HK-2 (cell line): Measurements from ENCODE around the gene LEMD3.
"Not testable (repeated sequence)": the region's sequence is repeated elsewhere in the genome, so short reads cannot be mapped to it uniquely, and the experiment has no call there.

Experiments
- DNase-seq: peaks from one replicate; pipeline ENCODE4 v3.0.0-alpha.2; 2018; ENCODE audit not compliant: unreplicated experiment

LEMD3 gene

DNA sequence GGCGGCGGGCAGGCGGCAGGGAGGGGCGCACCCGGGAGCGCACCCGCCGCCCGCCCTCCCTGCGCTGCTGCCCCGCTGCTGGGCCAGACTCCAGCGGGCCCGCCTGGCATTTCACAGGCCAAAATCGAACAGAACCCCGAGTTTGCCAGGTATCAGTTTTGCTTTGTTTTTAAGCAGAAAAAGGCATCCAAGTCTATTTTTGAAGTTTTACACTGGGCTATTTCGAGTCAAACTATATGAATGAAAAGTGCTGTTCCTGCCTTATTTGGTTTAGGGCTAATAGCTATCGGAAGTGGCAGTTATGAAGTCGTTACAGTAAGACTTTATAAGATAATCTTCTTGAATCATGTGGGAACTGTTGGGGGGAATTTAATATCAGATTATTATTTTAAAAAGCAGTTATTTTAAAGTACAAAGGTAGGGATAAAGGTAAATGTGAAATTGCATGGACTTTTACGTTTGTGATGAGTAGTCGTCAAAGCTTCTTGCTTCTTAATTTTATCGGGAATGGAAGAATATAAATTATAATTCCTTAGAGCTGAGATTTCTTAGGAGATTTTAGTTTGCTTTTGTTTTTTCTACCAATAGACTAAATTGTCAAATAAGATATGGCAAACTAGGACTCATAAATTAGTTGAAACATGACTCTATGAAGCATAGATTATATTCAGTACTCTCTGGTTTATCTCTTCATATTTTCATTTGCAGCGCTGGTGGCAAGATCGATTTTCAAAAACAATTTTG, 110.2 kb downstream of the LEMD3 start:
- no peak for DNase-seq

GRCh38 chr12:65280306-65280705, 110.9 kb downstream of the LEMD3 start:
- DNase-seq = no peak

- no peak for DNase-seq
Observed at GRCh38 chr12:65282840-65283239, 113.5 kb downstream of the LEMD3 start.

DNA sequence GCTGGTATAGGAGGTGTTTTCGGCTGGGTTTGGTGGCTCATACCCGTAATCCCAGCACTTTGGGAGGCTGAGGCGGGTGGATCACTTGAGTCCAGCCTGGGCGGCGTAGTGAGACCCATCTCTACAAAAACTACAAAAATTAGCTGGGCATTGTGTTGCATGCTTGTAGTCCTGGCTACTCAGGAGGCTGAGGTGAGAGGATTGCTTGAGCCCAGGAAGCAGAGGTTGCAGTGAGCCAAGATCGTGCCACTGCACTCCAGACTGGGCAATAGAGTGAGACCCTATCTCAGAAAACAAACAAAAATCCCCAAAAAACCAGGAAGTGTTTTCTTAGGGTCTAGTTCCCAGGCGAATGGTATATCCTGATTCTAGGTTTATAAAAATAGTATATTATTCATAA, 116.1 kb downstream of the LEMD3 start:
- not testable (repeated sequence) for DNase-seq

DNA sequence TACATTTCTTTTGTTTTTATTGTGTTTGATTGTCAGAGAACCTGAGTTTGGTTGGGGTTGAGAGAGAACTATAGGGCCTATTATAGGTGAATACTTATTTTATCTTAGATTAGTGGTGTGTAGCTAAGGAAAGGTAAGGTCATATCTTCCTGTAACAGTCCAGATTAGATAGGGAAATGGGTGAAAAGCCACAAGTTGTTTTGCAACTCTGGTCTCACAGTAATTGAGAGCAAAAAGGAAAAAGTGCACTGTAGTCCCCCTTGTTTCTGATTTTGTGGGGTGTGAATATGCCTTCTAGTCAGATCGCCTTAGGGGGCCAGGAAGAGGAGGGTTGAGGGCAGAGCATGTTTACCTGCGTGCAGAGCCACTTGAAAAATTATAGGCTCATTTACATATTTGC, 118.0 kb downstream of the LEMD3 start:
- no peak for DNase-seq

DNA sequence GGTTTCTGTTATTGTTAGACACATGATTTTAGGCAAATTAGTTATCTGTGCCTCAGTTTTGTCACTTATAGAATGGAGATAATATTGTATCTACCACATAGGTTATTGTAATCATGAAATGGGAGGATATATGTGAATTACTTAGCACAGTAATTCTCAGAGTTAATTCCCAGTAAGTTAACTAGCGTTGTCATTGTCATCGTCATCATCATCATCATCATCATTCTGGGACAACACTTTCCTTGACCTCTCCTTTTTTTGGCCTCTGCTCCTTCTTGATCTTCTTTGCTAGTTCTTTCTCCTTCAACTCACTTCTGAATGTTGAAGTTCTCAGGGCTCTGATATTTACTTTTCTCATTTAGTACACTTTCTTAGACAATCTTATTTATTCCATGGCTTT, 122.9 kb downstream of the LEMD3 start:
- no peak for DNase-seq

GRCh38 chr12:65293735-65294134, 124.4 kb downstream of the LEMD3 start:
- no peak for DNase-seq

- DNase-seq = no peak
Observed at GRCh38 chr12:65294641-65295262, 125.4 kb downstream of the LEMD3 start.

GRCh38 chr12:65296508-65297265, 127.3 kb downstream of the LEMD3 start:
- DNase-seq = no peak
